ENCODE data around the gene COPB1.

The COPB1 gene

GRCh38 chr11:14424096-14424495, 75.5 kb downstream of the COPB1 start:
- DNase-seq = no peak

- DNase-seq = no peak
Measured at GRCh38 chr11:14423633-14424032, 76.0 kb downstream of the COPB1 start.

- DNase-seq = no peak
Measured at GRCh38 chr11:14422814-14423182, 76.8 kb downstream of the COPB1 start.

GRCh38 chr11:14422052-14422813, 77.4 kb downstream of the COPB1 start:
- peak; percentile 69 for DNase-seq

- no peak for DNase-seq
Measured at GRCh38 chr11:14420223-14420622, 79.4 kb downstream of the COPB1 start.

GRCh38 chr11:14418801-14419417, 80.7 kb downstream of the COPB1 start:
- peak; percentile 2 for DNase-seq

GRCh38 chr11:14417617-14418374, 81.8 kb downstream of the COPB1 start:
- no peak for DNase-seq

- no peak for DNase-seq
Measured at GRCh38 chr11:14417186-14417585, 82.4 kb downstream of the COPB1 start.

GRCh38 chr11:14414470-14415461, 84.8 kb downstream of the COPB1 start:
- no peak for DNase-seq

GRCh38 chr11:14413307-14414069, 86.1 kb downstream of the COPB1 start:
- DNase-seq = no peak

GRCh38 chr11:14411818-14412217, 87.8 kb downstream of the COPB1 start:
- no peak for DNase-seq

- DNase-seq = no peak
Measured at GRCh38 chr11:14409891-14410290, 89.7 kb downstream of the COPB1 start.

GRCh38 chr11:14408612-14409011, 91.0 kb downstream of the COPB1 start:
- no peak for DNase-seq
